ENCODE data around the gene NRP2. TPM values are rescaled to one million over a fixed set of nuclear protein-coding genes. Genes with fewer than 3 reads are reported as not detected.

NRP2 gene
- total RNA-seq, 1 donor from 2014 or later: 20.0 TPM

DNA sequence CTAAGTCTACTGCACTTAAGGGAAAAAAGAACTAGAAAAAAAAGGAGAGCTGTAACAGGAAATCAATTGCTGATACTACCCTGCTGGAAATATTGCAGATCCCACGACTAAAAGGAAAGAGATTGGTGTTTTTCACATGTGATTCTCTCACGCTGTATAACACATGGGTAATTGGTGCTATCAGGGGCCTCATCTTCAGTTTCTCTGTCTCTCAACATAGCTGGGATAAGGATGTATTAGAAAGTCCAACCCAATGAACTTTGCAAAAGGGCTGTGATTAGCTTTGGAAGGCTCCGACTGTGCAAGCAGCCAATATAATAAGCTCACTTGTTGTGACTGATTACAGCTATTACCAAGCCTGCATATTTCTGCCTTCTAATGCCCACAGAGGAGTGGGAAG lies 133.4 kb downstream of the NRP2 start:
- ATAC-seq: no peak

DNA sequence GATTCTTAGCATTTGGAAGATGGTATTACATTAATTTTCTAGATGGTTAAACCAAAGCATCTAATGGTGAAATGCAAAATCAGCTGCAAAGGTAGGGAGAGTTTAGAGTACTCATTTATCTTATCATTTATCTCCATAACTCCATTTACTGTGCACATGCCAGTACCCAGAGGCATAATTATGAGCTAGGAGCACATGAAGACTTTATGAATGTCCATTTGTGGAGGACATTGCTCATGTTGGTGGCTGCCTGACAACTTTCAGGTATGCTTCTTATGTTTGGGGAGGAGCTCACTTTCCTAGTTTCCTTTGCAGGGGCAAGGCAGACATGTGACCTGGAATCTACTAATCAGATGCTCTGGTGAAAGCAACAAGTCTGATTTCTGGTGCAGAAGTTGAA lies 134.0 kb downstream of the NRP2 start:
- no peak for ATAC-seq

DNA sequence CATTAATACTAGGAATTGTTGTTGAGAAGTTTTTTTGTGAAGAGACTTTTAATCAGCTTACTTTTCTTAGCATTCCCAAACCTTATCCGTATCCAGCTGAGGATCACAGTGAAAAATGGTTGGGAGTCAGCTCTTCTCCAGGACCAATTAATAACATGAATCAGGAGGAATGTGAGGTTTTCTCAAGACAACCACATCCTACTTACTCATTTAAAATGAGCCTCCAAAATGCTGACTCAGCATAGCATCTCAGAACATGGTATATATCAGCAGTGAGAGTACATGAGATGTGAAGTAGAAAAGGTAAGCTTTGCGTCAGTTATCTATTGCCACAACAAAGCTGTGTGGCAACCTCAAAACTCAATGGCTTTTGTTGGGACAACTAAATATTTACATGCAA lies 140.3 kb downstream of the NRP2 start:
- ATAC-seq: no peak

DNA sequence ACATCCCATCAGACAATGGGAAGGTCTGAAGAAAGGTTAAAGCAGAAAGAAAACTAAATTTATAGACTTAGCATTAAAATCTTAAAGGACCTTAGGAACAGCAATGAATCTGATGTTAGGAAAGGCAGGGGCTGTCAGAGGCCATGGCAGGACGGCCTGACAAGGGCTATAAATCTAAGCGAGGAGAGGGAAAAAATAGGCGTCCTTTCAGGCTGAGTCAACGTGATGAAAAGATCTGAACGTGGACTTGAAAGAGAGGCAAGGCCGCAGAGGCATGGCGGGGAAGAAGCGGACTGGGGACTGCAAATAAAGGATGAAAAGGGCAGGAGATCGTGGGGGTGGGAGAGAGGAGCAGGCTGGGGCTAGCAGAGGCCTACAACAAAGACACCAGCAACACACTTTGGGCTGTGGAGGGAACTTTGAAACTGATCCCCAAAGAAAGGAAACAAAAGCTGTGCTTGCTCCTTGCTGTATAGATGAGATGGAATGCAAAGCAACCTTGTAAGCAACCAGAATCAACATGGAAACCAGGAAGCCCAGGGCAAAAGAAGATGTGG lies 145.6 kb downstream of the NRP2 start:
- no peak for ATAC-seq

DNA sequence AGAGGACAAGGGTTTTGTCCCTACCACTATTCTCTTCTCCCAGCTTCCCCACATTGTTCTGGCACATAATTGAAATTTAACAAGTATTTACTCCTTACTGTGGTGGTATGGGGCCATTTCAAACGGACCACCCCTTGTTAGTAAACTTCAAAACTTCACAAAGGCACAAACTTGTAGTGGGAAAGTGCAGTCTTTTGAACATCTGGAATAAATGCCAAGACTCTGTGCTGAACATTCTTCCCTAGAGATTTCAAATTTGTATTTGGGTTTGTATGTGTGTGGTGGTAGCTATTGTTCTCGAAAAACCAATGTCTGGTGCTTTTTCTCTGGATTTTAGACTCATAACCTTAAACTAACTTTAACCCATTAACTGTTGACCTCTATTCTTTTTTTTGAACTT lies 151.6 kb downstream of the NRP2 start:
- ATAC-seq: no peak

DNA sequence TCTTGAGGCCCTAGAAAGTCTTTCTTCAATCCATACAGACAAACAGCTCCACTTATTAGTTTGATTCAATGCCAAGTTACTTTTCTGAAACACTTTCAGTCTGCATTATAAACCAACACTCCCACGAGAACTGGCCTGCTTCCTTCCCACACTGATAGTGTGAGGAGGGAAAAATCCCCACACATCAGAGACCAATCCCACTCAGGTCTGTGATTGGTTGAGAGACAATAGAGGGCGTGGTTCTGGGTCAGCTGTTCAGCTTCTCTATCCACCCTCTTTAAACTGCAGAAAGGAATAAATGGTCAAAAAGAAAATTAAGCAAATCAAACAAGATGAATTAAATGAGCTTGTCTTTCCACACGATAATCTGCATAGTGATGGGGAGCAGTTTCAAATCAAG lies 152.5 kb downstream of the NRP2 start:
- no peak for ATAC-seq

DNA sequence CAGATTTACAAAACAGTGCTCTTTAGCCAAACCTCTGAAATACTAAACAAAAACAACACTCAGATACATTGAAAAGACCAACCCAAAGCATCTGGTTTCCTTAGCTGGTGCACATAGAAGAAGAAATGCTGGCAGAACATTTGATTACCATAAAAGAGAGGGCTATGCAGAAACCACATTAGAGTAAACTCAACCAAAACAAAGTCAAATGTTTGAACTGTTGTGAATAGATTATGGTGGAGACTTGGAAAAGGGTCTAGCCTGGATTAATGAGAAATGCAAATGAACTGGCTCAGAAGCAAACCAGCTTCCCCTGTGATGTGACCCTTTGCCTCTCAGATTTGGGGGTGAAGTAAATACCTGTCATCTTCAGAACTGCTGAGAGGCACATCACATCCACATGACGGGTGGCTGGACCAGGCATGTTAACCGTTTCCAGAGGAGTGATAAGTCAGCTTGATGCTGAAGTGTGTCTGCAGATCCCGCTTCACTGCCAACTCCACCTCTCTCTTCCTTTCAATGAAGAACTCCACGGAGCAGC lies 153.0 kb downstream of the NRP2 start:
- no peak for ATAC-seq

DNA sequence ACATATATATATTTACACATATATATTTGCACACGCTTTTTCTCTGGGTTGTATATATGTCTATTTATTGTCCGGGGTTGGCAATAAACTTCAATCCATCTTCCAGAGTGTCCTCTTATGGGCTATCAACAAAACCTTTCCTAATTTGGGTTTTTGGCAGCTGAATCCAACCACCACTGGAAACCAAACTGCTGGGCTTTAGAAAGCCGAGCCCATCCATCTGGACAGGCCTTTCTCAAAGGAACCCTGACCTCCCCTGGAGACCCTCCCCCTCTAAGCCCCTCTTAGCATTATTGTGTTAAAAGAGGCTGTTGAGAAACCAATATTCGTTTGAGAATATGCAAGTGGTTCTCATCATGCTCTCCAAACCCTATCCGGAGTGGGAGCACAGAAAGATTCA lies 153.6 kb downstream of the NRP2 start:
- ATAC-seq: no peak

DNA sequence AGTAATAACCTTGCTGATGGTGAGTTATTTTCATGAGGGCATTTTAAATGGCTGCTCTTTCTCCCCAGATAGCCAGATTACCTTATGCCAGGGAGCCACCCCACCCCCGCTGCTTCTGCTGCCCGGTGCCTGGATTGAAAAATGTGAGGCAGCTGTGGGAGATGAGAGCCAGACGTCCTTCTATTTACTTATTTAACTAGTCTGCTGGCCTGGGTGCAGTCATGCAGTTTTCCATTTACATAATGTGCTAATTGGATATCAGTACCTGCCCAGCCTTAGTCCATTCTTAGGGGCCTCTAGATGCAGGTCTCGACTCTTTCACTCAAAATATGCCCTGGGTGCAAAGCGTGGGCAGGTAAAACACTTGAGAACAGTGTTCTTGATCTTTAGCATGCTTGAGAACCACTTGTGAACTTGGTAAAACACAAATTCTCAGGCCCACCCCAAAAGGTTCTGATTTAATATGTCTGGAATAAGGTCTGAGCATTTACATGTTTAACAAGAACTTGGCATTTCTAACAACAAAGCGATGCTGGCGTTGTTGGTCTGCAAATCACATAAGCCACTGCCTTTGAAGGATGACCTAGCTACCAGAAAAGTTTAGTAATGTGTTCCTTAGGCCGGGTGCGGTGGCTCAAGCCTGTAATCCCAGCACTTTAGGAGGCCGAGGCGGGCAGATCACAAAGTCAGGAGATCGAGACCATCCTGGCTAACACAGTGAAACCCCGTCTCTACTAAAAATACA lies 154.3 kb downstream of the NRP2 start:
- no peak for ATAC-seq

DNA sequence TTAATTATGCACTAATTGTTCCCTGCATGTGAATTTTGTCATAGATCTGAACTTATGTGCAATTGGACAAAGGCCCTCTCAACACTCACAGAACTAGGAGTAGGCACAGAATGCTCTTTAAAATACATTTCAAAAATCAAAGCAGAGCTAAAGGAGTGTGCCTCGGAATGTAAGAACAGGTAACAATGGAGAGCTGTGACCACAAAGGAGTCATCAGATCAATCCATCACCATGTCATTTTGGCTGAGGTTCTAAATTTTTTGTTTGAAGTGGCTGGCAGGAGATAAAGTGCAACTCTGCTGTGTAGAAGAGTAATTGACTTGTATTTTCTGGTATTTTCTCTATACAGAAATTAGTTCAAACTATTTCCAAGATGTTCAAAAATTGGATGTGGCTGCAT lies 155.4 kb downstream of the NRP2 start:
- peak; percentile 60 for ATAC-seq

DNA sequence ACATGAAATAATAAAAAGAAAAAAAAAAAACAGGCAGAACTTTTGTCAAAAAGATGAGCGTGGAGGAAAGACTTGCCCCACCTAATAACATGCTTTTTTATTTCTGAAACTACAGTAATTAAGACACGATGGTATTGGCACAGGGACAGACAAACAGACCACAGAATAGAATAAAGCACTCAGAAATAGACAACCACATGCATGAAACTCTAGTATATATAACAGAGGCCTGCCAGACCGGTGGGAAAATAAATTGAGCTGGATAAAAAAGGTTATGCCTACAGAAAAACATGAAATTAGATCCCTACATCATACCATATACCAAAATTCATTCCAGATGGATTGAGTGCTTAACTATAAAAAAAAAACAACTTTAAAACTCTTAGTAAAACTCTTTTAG lies 163.1 kb downstream of the NRP2 start:
- ATAC-seq: no peak
